H9 (cell line): ENCODE data around the gene SLC2A1. TPM values are rescaled to one million over a fixed set of nuclear protein-coding genes. Genes with fewer than 3 reads are reported as not detected.

Source experiments
- DNase-seq: peaks from one replicate; pipeline ENCODE4 v3.0.0-alpha.2; 2017
- H2AFZ ChIP-seq: one replicate; pipeline ENCODE4 v1.6.1; 2013; ENCODE audit warnings: mild to moderate bottlenecking, low read length, control low read depth, moderate library complexity
- H2AK5ac ChIP-seq: 2 replicates; pipeline ENCODE4 v1.6.1; 2013; ENCODE audit warnings: low read length, control low read depth, mixed read lengths; ENCODE audit not compliant: insufficient read length
- H2BK120ac ChIP-seq: one replicate; pipeline ENCODE4 v1.6.1; 2013; ENCODE audit warnings: low read depth, mild to moderate bottlenecking, low read length, control low read depth, inconsistent platforms; ENCODE audit not compliant: poor library complexity, severe bottlenecking
- H2BK12ac ChIP-seq: 2 replicates; pipeline ENCODE4 v1.6.1; 2013; ENCODE audit warnings: low read length, control low read depth, mixed read lengths, low read depth; ENCODE audit not compliant: insufficient read length
- H2BK15ac ChIP-seq: 2 replicates; pipeline ENCODE4 v1.6.1; 2013; ENCODE audit warnings: low read depth, low read length, control low read depth
- H2BK20ac ChIP-seq: one replicate; pipeline ENCODE4 v1.6.1; 2013; ENCODE audit warnings: low read depth, mild to moderate bottlenecking, low read length, control low read depth, inconsistent platforms; ENCODE audit not compliant: poor library complexity, severe bottlenecking
- H2BK5ac ChIP-seq: 2 replicates; pipeline ENCODE4 v1.6.1; 2013; ENCODE audit warnings: low read length, control low read depth, mixed read lengths; ENCODE audit not compliant: insufficient read length
- H3K14ac ChIP-seq: 2 replicates; pipeline ENCODE4 v1.6.1; 2013; ENCODE audit warnings: low read length, control low read depth; ENCODE audit not compliant: insufficient read depth
- H3K18ac ChIP-seq: 2 replicates; pipeline ENCODE4 v1.6.1; 2013; ENCODE audit warnings: low read depth, mild to moderate bottlenecking, mixed read lengths, low read length, control low read depth; ENCODE audit not compliant: insufficient read length
- H3K23ac ChIP-seq: 2 replicates; pipeline ENCODE4 v1.6.1; 2013; ENCODE audit warnings: low read length, control low read depth, mixed read lengths, low read depth; ENCODE audit not compliant: insufficient read length
- H3K23me2 ChIP-seq: 2 replicates; pipeline ENCODE4 v1.6.1; 2013; ENCODE audit warnings: low read depth, mild to moderate bottlenecking, mixed read lengths, low read length, control low read depth; ENCODE audit not compliant: insufficient read length, poor library complexity, severe bottlenecking
- H3K27ac ChIP-seq: 2 replicates; pipeline ENCODE4 v1.5.1; 2013; ENCODE audit warnings: low read length, control low read depth, mixed read lengths, low read depth; ENCODE audit not compliant: insufficient read length
- H3K27me3 ChIP-seq: 2 replicates; pipeline ENCODE4 v1.6.1; 2013; ENCODE audit warnings: low read length, control low read depth, inconsistent platforms; ENCODE audit not compliant: insufficient read depth
- H3K4ac ChIP-seq: 2 replicates; pipeline ENCODE4 v1.6.1; 2013; ENCODE audit warnings: low read depth, mild to moderate bottlenecking, control low read depth, inconsistent platforms, low read length, moderate library complexity
- H3K4me1 ChIP-seq: 2 replicates; pipeline ENCODE4 v1.6.1; 2013; ENCODE audit warnings: low read length, control low read depth, inconsistent platforms; ENCODE audit not compliant: insufficient read depth
- H3K4me2 ChIP-seq: 2 replicates; pipeline ENCODE4 v1.6.1; 2013; ENCODE audit warnings: low read length, control low read depth, mixed read lengths; ENCODE audit not compliant: insufficient read length, insufficient read depth
- H3K56ac ChIP-seq: 2 replicates; pipeline ENCODE4 v1.6.1; 2013; ENCODE audit warnings: low read depth, mild to moderate bottlenecking, mixed read lengths, low read length, control low read depth; ENCODE audit not compliant: insufficient read length
- H3K79me1 ChIP-seq: 2 replicates; pipeline ENCODE4 v1.6.1; 2013; ENCODE audit warnings: low read depth, mild to moderate bottlenecking, moderate library complexity, low read length, control low read depth, inconsistent platforms; ENCODE audit not compliant: insufficient read depth, poor library complexity, severe bottlenecking
- H3K79me2 ChIP-seq: 2 replicates; pipeline ENCODE4 v1.6.1; 2013; ENCODE audit warnings: low read length, control low read depth, inconsistent platforms; ENCODE audit not compliant: insufficient read depth
- H3K9ac ChIP-seq: 2 replicates; pipeline ENCODE4 v1.6.1; 2013; ENCODE audit warnings: low read length, control low read depth, mixed read lengths; ENCODE audit not compliant: insufficient read length; ENCODE audit errors: extremely low read depth
- H3K9me3 ChIP-seq: one replicate; pipeline ENCODE4 v1.6.1; 2013; ENCODE audit warnings: low read depth, low read length, inconsistent platforms; ENCODE audit not compliant: control insufficient read depth
- H3T11ph ChIP-seq: one replicate; pipeline ENCODE4 v1.6.1; 2013; ENCODE audit warnings: mild to moderate bottlenecking, low read length, control low read depth, inconsistent platforms
- H4K20me1 ChIP-seq: one replicate; pipeline ENCODE4 v1.6.1; 2013; ENCODE audit not compliant: control insufficient read depth, insufficient read length, insufficient read depth
- H4K5ac ChIP-seq: 2 replicates; pipeline ENCODE4 v1.6.1; 2013; ENCODE audit warnings: low read depth, mild to moderate bottlenecking, mixed read lengths, low read length, control low read depth; ENCODE audit not compliant: insufficient read length
- H4K8ac ChIP-seq: replicated peaks from 2 replicates; pipeline ENCODE4 v1.6.1; 2013; ENCODE audit warnings: low read length, control low read depth, mixed read lengths, low read depth; ENCODE audit not compliant: insufficient read length
- H4K91ac ChIP-seq: 2 replicates; pipeline ENCODE4 v1.6.1; 2013; ENCODE audit warnings: low read depth, mild to moderate bottlenecking, moderate library complexity, mixed read lengths, low read length, control low read depth; ENCODE audit not compliant: insufficient read length
- H3K27ac Mint-ChIP-seq, 3 experiments: 2 replicates in 2 of 3; 3 replicates in 1 of 3; pipeline ENCODE4 v1.8.0; 2020 to 2021; ENCODE audit warnings: mixed read lengths in 3 of 3, mild to moderate bottlenecking in 1 of 3, moderate library complexity in 1 of 3
- H3K27me3 Mint-ChIP-seq: 2 replicates; pipeline ENCODE4 v1.8.0; 2021; ENCODE audit warnings: low read depth, mild to moderate bottlenecking, moderate library complexity, mixed read lengths
- H3K36me3 Mint-ChIP-seq, 3 experiments: 2 replicates in 2 of 3; 3 replicates in 1 of 3; pipeline ENCODE4 v1.8.0; 2020 to 2021; ENCODE audit warnings: low read depth in 3 of 3, mixed read lengths in 3 of 3; ENCODE audit not compliant: insufficient read depth in 1 of 3
- H3K4me1 Mint-ChIP-seq, 2 experiments: 2 replicates each; pipeline ENCODE4 v1.8.0; 2020; ENCODE audit warnings: mixed read lengths in 2 of 2
- H3K4me3 Mint-ChIP-seq, 2 experiments: 2 replicates in 1 of 2; 3 replicates in 1 of 2; pipeline ENCODE4 v1.8.0; 2020 to 2021; ENCODE audit warnings: mild to moderate bottlenecking in 2 of 2, mixed read lengths in 2 of 2, moderate library complexity in 1 of 2
- H3K9me3 Mint-ChIP-seq, 2 experiments: 2 replicates in 1 of 2; 3 replicates in 1 of 2; pipeline ENCODE4 v1.8.0; 2020; ENCODE audit warnings: mild to moderate bottlenecking in 2 of 2, mixed read lengths in 2 of 2, moderate library complexity in 1 of 2
- CTCF ChIP-seq: fragments of 200-600 bp; sonication (generic); conservative IDR thresholded peaks from 3 replicates; pipeline ENCODE4 v1.8.0; 2021; ENCODE audit warnings: antibody characterized with exemption, mild to moderate bottlenecking
- WGBS: extraction: QIAGEN DNeasy Blood & Tissue Kit; methylation state at CpG from one replicate; pipeline ENCODE4 v1.1.7; 2013; ENCODE audit warnings: missing lambda C conversion rate, low lambda C conversion rate, mixed read lengths; ENCODE audit not compliant: insufficient read length; ENCODE audit errors: extremely low coverage; 5-methylcytosine and 5-hydroxymethylcytosine counted together
- long read RNA-seq: library from polyadenylated mRNA; unstranded; transcript quantifications from one replicate; pipeline ENCODE4 v2.0.0, GENCODE V29; 2020
- total RNA-seq: library from RNA; stranded (reverse); gene quantifications from 2 replicates; pipeline ENCODE4 v1.2.1, GENCODE V29; 2021

SLC2A1 gene
- 186 and 187 TPM in 2 replicates for total RNA-seq
- long read RNA-seq, transcript SLC2A1-209 (2 exons, 591 nt), result minor isoform, 5 of 779 reads
- long read RNA-seq, transcript SLC2A1-203 (10 exons, 3,670 nt), result major isoform, 618 of 779 reads
- long read RNA-seq, partial matches to known transcripts, result 136 of 779 reads
- long read RNA-seq, other reads (novel, unspliced or antisense), result 20 of 779 reads

GRCh38 chr1:42958488-42959319 is at the start of gene SLC2A1:
TSS of gene SLC2A1 (minus strand) at chr1:42958868. CDS start at chr1:42958651, 217 bp downstream.
- Histone ChIP-seq H2AFZ (no peak within 1 kb of the TSS), H3K27me3 (no peaks in the 10 kb centered on the region), H3K14ac (peak within 1 kb of the TSS; percentile 96), H3K79me1 (no peaks in the 10 kb centered on the region), H3K4me2 (peak within 1 kb of the TSS; percentile 72), H3K23me2 (peaks cover 15% of the 10 kb centered on the region), H2AK5ac (no peak within 1 kb of the TSS), H3K4me1 (peaks cover 26% of the 10 kb centered on the region), H3K56ac (no peak within 1 kb of the TSS), H3T11ph (no peak within 1 kb of the TSS), H4K20me1 (peaks cover 4% of the 10 kb centered on the region), H4K5ac (no peak within 1 kb of the TSS), H4K8ac (no peak within 1 kb of the TSS), H3K27ac (no peak within 1 kb of the TSS), H3K18ac (peak within 1 kb of the TSS; percentile 95), H3K4ac (no peak within 1 kb of the TSS; the same call in 1 of the 2 replicates), H2BK120ac (no peak within 1 kb of the TSS), H2BK20ac (no peak within 1 kb of the TSS), H2BK15ac (no peak within 1 kb of the TSS), H4K91ac (no peak within 1 kb of the TSS), H3K23ac (no peak within 1 kb of the TSS), H2BK12ac (no peak within 1 kb of the TSS), H3K9me3 (no peaks in the 10 kb centered on the region), H3K9ac (peak within 1 kb of the TSS; percentile 90), H3K79me2 (peaks cover 42% of the 10 kb centered on the region), H2BK5ac (no peak within 1 kb of the TSS)
- H3K9me3 Mint-ChIP-seq, result peaks cover 0 to 7% of the 10 kb centered on the region in 2 experiments; a peak in 2 of 5 replicates
- peak; percentile 97 for DNase-seq
- peak within 1 kb of the TSS; percentile 93 to 99 for H3K4me3 Mint-ChIP-seq
- no peak for TF ChIP-seq CTCF
- H3K27ac Mint-ChIP-seq, result peak within 1 kb of the TSS; percentile 92 to 99 (median 99)
- peaks cover 67 to 69% of the 10 kb centered on the region in 2 experiments for H3K4me1 Mint-ChIP-seq
- no peaks in the 10 kb centered on the region; the same call in 1 of the 2 replicates for H3K27me3 Mint-ChIP-seq
- WGBS, result no CpG with 5 or more reads among the region's 87 CpGs
- H3K36me3 Mint-ChIP-seq, result peaks cover 32 to 37% (median 33%) of the 10 kb centered on the region in 3 experiments
